Measurements from ENCODE around the gene TMEM184C. TPM values are rescaled to one million over a fixed set of nuclear protein-coding genes. Genes with fewer than 3 reads are reported as not detected.

TMEM184C gene
- total RNA-seq, 4 donors from 2014 or later = 14.9 to 40.3 (median 25.5) TPM

DNA sequence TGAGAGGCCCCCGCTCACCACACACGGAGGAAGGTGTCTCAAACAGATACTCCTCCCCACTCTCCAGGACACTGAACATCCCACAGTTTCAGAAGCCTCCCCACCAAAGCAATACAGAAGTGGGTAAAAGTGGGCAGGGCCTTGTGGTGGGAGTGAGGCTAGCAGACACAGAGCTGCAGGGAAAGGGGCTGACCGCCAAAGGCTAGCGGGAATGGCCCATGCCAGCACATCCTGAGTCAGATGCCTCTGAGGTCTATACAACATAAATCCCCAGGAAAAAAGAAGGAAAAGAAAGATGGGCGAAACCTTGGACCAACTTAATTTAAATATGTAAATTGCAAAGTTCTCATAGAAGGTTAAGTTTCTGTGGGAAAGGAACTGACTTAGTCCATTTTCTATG, 92.8 kb downstream of the TMEM184C start:
- DNase-seq = no peak
- 99 to 100% methylated on average over 3 to 5 of the region's 5 CpGs for WGBS, 2 donors (ENCODE audit: low coverage in 1 of 2)
- H3K4me1 ChIP-seq = no peaks in the 10 kb centered on the region
- no peak overlapping the region for H3K4me3 ChIP-seq
- H3K27me3 ChIP-seq = no peaks in the 10 kb centered on the region
- no peaks in the 10 kb centered on the region for H3K9me3 ChIP-seq
- in situ Hi-C loops (cut with MboI; ENCODE audit: low pct_ligation_motif_present in 1 of 4, low pct_unique_long_range_greater_than_20kb in 1 of 4, low sequenced_read_pairs in 3 of 4) (loop anchor here (5.0 kb wide), 1 partner anchor 157 kb away; no protein-coding TSS in a partner anchor), intact Hi-C loops (cut with DNase I; ENCODE audit: low total_unique reads) (loop anchor here (2.0 kb wide), 1 partner anchor 159 kb away; no protein-coding TSS in a partner anchor)
- H3K36me3 ChIP-seq = no peaks in the 10 kb centered on the region
- no peak overlapping the region for H3K27ac ChIP-seq
- TF ChIP-seq, protein P1, sequence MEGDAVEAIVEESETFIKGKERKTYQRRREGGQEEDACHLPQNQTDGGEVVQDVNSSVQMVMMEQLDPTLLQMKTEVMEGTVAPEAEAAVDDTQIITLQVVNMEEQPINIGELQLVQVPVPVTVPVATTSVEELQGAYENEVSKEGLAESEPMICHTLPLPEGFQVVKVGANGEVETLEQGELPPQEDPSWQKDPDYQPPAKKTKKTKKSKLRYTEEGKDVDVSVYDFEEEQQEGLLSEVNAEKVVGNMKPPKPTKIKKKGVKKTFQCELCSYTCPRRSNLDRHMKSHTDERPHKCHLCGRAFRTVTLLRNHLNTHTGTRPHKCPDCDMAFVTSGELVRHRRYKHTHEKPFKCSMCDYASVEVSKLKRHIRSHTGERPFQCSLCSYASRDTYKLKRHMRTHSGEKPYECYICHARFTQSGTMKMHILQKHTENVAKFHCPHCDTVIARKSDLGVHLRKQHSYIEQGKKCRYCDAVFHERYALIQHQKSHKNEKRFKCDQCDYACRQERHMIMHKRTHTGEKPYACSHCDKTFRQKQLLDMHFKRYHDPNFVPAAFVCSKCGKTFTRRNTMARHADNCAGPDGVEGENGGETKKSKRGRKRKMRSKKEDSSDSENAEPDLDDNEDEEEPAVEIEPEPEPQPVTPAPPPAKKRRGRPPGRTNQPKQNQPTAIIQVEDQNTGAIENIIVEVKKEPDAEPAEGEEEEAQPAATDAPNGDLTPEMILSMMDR (IDR thresholded peaks at IDR 0.05) = no peak
- no peak for TF ChIP-seq EP300 (IDR thresholded peaks at IDR 0.05; ENCODE audit: low read depth)

DNA sequence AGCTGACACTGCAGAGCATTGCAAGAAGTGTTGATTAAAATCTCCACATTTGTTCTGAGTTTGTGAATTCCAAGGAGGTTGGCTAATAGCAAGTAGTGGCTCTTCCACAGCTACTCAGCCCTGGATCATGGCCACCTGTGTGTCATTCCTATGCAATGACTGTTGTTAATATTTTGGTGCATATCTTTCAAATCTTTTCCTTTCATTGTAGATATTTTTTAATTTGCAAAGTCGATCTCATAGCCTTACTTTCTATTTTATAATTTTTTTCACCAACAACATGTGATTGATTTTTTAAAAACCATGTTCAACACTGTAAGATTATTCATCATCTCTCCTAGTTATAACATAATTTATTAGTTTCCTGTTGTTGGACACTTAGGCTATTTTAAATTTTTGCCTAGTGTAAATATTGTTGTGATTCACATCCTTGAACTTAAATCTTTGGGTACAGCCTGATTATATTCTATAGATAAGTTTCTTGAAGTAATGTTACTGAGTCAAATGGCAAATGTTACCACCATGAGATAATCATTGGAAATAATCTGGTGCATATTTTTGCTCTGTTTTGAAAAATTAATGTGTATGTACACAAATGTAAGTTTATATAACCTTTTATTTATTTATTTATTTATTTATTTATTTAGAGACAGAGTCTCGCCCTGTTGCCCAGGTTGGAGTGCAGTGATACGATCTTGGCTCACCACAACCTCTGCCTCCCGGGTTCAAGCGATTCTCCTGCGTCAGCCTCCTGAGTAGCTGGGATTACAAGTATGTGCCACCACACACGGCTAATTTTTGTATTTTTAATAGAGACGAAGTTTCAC, 97.6 kb downstream of the TMEM184C start:
- Histone ChIP-seq H3K4me3 (no peak overlapping the region), H3K27me3 (peaks cover 7% of the 10 kb centered on the region), H3K9me3 (no peaks in the 10 kb centered on the region), H3K36me3 (no peaks in the 10 kb centered on the region), H3K27ac (no peak overlapping the region), H3K4me1 (no peaks in the 10 kb centered on the region)
- 86 to 91% methylated on average over 8 of the region's 8 CpGs for WGBS, 2 donors (ENCODE audit: low coverage in 1 of 2)
- peak; percentile 23 for DNase-seq
- in situ Hi-C loops (cut with MboI; ENCODE audit: low pct_ligation_motif_present in 1 of 4, low pct_unique_long_range_greater_than_20kb in 1 of 4, low sequenced_read_pairs in 3 of 4) (loop anchor here in 2 of 4 donors (5.0 kb wide), 1 partner anchor 153 kb away; no protein-coding TSS in a partner anchor), intact Hi-C loops (cut with DNase I; ENCODE audit: low total_unique reads) (no loop called here)
- TF ChIP-seq POLR2A (IDR thresholded peaks at IDR 0.05) = no peak
- TF ChIP-seq EP300 (IDR thresholded peaks at IDR 0.05; ENCODE audit: low read depth) = no peak
- no peak for TF ChIP-seq POLR2AphosphoS5 (IDR thresholded peaks at IDR 0.05)
- TF ChIP-seq, protein P1 (IDR thresholded peaks at IDR 0.05) = no peak

DNA sequence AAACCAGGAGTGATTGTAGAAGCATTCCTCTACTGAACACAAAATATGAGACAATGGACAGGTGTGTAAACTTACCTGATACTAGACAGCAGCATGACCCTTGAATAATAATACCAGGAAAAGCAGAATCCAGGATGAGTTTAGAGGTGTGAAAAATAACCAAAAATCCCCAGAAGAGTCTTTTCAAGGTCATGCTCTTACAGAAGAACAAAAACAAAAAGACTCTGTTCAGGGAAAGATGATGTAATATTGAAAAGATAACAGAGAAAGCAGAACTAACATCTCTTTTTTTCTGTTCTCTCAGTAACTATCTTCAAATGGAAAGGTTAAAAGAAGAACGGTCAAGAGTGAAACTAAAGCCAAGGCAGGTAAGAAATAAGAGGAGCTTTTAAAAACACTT, 100.7 kb downstream of the TMEM184C start:
- in situ Hi-C loops (cut with MboI; ENCODE audit: low pct_ligation_motif_present in 1 of 4, low pct_unique_long_range_greater_than_20kb in 1 of 4, low sequenced_read_pairs in 3 of 4) (no loop called here), intact Hi-C loops (cut with DNase I; ENCODE audit: low total_unique reads) (no loop called here)

More for the DNA sequence above, 100.7 kb downstream of the TMEM184C start:
- no peak overlapping the region for H3K27ac ChIP-seq
- 36 to 70% methylated on average over 1 of the region's 1 CpG for WGBS, 2 donors (ENCODE audit: low coverage in 1 of 2)
- no peak for TF ChIP-seq POLR2A (IDR thresholded peaks at IDR 0.05)
- TF ChIP-seq, protein P1 (IDR thresholded peaks at IDR 0.05) = no peak
- no peak for TF ChIP-seq POLR2AphosphoS5 (IDR thresholded peaks at IDR 0.05)
- no peaks in the 10 kb centered on the region for H3K9me3 ChIP-seq
- no peaks in the 10 kb centered on the region for H3K36me3 ChIP-seq
- H3K4me3 ChIP-seq = no peak overlapping the region
- H3K27me3 ChIP-seq = peaks cover 7% of the 10 kb centered on the region
- H3K4me1 ChIP-seq = no peaks in the 10 kb centered on the region
- DNase-seq = no peak

Other genes starting within 250 kb of the TMEM184C start
- gene EDNRA, start 136.3 kb upstream of the TMEM184C start, total RNA-seq = 1 to 10 TPM in 2 of 4 donors, under 1 TPM in 1, not detected in 1; 0.55 to 3.8 (median 1.1) TPM
- 10 to 100 TPM in 1 of 4 donors, 1 to 10 TPM in 2, under 1 TPM in 1; 0.60 to 17.1 (median 4.8) TPM for gene PRMT9, start 66.8 kb downstream of the TMEM184C start, total RNA-seq
- gene ARHGAP10, start 114.7 kb downstream of the TMEM184C start, total RNA-seq = 10 to 100 TPM; 14.7 to 27.3 (median 22.9) TPM

Data from transverse colon (tissue), 4 donors.